GM23338 (cell line): ENCODE results near the gene ATP12A.

Experiments
- CTCF ChIP-seq, 2 experiments: fragments of 200-600 bp in 1 of 2; sonication (generic) in 1 of 2; conservative IDR thresholded peaks; 2 replicates each; pipeline versions ENCODE4 v1.5.1 to v1.6.1; 2016 to 2017; ENCODE audit warnings: antibody characterized with exemption in 2 of 2, low read depth in 2 of 2, mild to moderate bottlenecking in 2 of 2, moderate library complexity in 1 of 2
- JUNB ChIP-seq: IDR thresholded peaks from one replicate; pipeline ENCODE4 v1.6.1; 2016; ENCODE audit warnings: antibody characterized with exemption; ENCODE audit not compliant: unreplicated experiment
- POLR2AphosphoS5 ChIP-seq: IDR thresholded peaks from 2 replicates; pipeline ENCODE4 v1.6.1; 2016; ENCODE audit warnings: antibody characterized with exemption, low read depth
- REST ChIP-seq: IDR thresholded peaks from one replicate; pipeline ENCODE4 v1.6.1; 2018; ENCODE audit warnings: antibody characterized with exemption; ENCODE audit not compliant: unreplicated experiment
- STAT1 ChIP-seq: IDR thresholded peaks from one replicate; pipeline ENCODE4 v1.6.1; 2016; ENCODE audit warnings: antibody characterized with exemption; ENCODE audit not compliant: unreplicated experiment

GRCh38 chr13:24709186-24709913 is 29.1 kb downstream of the ATP12A start:
- TF ChIP-seq JUNB: no peak
- no peak for TF ChIP-seq CTCF (conservative IDR thresholded peaks at IDR 0.05; ENCODE audit: low read depth in 2 of 2)
- TF ChIP-seq REST: no peak
- TF ChIP-seq STAT1: no peak
- no peak for TF ChIP-seq POLR2AphosphoS5
